ENCODE results near the gene PIBF1.
"Not testable (repeated sequence)": the region's sequence is repeated elsewhere in the genome, so short reads cannot be mapped to it uniquely, and the experiment has no call there.

DNA sequence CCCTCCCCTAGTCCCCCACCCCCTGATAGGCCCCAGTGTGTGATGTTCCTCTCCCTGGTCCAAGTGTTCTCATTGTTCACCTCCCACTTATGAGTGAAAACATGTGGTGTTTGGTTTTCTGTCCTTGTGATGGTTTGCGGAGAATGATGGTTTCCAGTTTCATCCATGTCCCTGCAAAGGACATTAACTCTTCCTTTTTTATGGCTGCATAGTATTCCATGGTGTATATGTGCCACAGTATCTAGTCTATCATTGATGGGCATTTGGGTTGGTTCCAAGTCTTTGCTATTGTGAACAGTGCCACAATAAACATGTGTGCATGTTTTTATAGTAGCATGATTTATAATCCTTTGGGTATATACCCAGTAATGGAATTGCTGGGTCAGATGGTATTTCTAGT, 24.6 kb downstream of the PIBF1 start:
- TF ChIP-seq ZNF274 (IDR thresholded peaks at IDR 0.05; ENCODE audit: low read depth, low read length); SUZ12 (IDR thresholded peaks at IDR 0.05; ENCODE audit: extremely low read depth, insufficient read depth, insufficient read length): not testable (repeated sequence)
